Activated CD8-positive, alpha-beta T cell treated with anti-CD3 and anti-CD28 coated beads for 36 hours (primary cell): ENCODE results near the gene ZFP57. TPM values are rescaled to one million over a fixed set of nuclear protein-coding genes. Genes with fewer than 3 reads are reported as not detected.

Experiments
- ATAC-seq: fragments of 200-7000 bp; cut with Tn5 transposase; one replicate; pipeline ENCODE4 v1.10.0; 2021; ENCODE audit warnings: mild to moderate bottlenecking, moderate library complexity
- CTCF ChIA-PET: fragments of 350-600 bp; sonication (Branson Sonifier 250); formaldehyde crosslinking; loops from one replicate; lab custom pipeline; 2021; ENCODE audit warnings: antibody characterized with exemption; lab: Charles Lee
- POLR2A ChIA-PET: fragments of 350-600 bp; sonication (Branson Sonifier 250); formaldehyde crosslinking; loops from one replicate; lab custom pipeline; 2021; ENCODE audit warnings: antibody characterized with exemption; lab: Charles Lee
- DNase-seq: peaks from one replicate; pipeline ENCODE4 v3.0.0-alpha.2; 2020
- H3K27ac Mint-ChIP-seq: one replicate; pipeline ENCODE4 v1.8.0; 2021; ENCODE audit warnings: mild to moderate bottlenecking, mixed read lengths
- H3K27me3 Mint-ChIP-seq: one replicate; pipeline ENCODE4 v1.8.0; 2021; ENCODE audit warnings: mixed read lengths
- H3K36me3 Mint-ChIP-seq: one replicate; pipeline ENCODE4 v1.8.0; 2021; ENCODE audit warnings: low read depth, mixed read lengths
- H3K4me1 Mint-ChIP-seq: one replicate; pipeline ENCODE4 v1.8.0; 2021; ENCODE audit warnings: low read depth, mixed read lengths
- H3K4me3 Mint-ChIP-seq: one replicate; pipeline ENCODE4 v1.8.0; 2021; ENCODE audit warnings: mild to moderate bottlenecking, moderate library complexity, mixed read lengths
- H3K9me3 Mint-ChIP-seq: one replicate; pipeline ENCODE4 v1.8.0; 2021; ENCODE audit warnings: mixed read lengths
- intact Hi-C: fragments of 100-400 bp; cut with micrococcal nuclease; formaldehyde crosslinking; loops from one replicate; pipeline ENCODE4 v1.10.0; 2022
- total RNA-seq, 2 experiments: library from RNA; stranded (reverse); gene quantifications; one replicate each; pipeline ENCODE4 v1.2.3, GENCODE V29; 2021
- TF ChIP-seq, protein P1 (sequence below): fragments of 200-600 bp; IDR thresholded peaks from one replicate; pipeline ENCODE4 v1.8.0; 2022; ENCODE audit warnings: antibody characterized with exemption, mild to moderate bottlenecking

ZFP57 gene
- total RNA-seq, 2 experiments from 2014 or later = not detected

DNA sequence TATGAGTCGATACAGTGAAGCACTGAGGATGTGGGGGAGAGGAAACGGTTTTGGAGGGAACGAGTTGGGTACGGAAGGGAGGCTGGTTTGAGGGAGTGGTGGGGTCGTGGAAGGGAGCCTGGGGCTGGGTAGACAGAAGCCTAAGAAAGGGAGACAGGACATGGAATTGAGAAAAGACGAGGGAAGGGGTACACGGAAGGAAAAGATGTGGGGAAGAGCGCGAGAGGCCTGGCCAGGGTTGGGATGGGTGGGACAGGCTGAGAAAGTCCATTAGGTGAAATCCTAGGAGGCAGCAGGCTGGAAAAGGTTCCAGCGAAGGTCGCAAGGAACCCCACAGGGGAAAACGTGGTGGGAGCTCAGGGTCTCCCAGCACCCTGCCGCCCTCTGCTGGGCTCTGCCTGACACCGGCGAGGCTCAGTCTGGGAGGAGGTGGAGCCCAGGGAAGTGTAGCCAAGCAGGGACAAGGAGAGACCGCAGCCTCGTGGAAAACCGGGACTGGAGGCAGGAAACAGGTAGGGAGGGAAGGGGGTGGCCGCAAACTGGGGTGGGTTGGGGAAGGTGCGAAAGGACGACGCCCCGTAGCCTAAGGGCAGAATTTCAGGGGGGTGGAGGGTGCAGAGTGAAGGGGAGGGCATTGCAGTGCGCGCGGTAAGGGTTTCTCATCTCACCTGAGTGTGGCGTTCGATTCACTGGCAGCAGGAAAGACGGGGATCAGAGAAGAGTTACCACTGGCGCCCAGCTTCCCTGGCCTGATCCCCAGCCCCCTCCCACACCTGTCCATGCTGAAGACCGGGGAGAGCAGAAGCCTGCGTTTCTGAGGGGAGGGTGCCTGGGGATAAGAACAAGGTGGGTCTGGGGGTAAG lies 52.3 kb downstream of the ZFP57 start:
- DNase-seq (peak; percentile 67), ATAC-seq (peak; percentile 60)
- TF ChIP-seq, protein P1, sequence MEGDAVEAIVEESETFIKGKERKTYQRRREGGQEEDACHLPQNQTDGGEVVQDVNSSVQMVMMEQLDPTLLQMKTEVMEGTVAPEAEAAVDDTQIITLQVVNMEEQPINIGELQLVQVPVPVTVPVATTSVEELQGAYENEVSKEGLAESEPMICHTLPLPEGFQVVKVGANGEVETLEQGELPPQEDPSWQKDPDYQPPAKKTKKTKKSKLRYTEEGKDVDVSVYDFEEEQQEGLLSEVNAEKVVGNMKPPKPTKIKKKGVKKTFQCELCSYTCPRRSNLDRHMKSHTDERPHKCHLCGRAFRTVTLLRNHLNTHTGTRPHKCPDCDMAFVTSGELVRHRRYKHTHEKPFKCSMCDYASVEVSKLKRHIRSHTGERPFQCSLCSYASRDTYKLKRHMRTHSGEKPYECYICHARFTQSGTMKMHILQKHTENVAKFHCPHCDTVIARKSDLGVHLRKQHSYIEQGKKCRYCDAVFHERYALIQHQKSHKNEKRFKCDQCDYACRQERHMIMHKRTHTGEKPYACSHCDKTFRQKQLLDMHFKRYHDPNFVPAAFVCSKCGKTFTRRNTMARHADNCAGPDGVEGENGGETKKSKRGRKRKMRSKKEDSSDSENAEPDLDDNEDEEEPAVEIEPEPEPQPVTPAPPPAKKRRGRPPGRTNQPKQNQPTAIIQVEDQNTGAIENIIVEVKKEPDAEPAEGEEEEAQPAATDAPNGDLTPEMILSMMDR = peak; percentile 72
- peaks cover 3% of the 10 kb centered on the region for H3K36me3 Mint-ChIP-seq
- intact Hi-C loops = no loop called here
- H3K4me3 Mint-ChIP-seq = peak overlapping the region; percentile 79
- H3K27me3 Mint-ChIP-seq = peaks cover 6% of the 10 kb centered on the region
- H3K9me3 Mint-ChIP-seq = no peaks in the 10 kb centered on the region
- H3K27ac Mint-ChIP-seq = peak overlapping the region; percentile 59
- peaks cover 25% of the 10 kb centered on the region for H3K4me1 Mint-ChIP-seq
- POLR2A ChIA-PET = no interaction called here
- CTCF ChIA-PET = interaction anchor here (6.3 kb wide), 1 partner anchor 23 kb away, joined by 61 read pairs; no protein-coding TSS in a partner anchor

DNA sequence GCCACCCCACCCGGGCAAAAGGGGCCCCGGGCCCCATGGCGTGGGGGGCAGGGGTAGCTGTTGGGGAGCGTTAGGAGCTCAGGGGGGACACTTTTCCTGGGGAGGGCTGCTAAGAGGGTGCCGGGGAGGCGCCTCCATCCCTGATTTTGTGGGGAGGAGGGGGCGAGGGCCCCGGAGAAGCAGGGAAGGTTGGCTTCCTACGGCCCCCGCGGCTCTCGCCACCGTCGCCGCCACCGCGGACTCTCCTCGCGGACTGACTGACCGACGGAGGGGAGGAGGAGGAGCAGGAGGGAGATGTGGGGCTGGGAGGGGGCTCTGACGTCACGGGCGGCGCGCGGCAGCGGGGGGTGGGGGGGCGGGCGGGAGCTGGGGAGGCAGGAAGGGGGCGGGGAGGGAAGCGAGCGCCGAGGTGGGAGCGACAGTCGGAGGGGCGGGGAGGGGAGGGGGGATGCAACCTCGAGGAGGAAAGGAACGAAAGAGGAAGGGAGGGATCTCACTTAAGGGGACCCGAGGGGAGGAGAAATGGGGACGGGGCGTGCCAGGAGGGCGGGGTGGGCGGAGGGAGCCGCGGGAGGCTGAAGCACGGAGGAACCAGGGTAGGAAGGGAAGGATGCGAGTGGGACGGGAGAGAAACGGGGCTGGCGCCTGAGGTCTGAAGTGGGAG lies 53.1 kb downstream of the ZFP57 start:
- ChIA-PET CTCF (interaction anchor here (2.0 to 6.3 kb wide), 3 partner anchors 22 to 25 kb away, joined by 7 to 61 read pairs (median 18); no protein-coding TSS in a partner anchor), POLR2A (interaction anchor here (0.7 kb wide), 1 partner anchor 783 kb away, joined by 3 read pairs; no protein-coding TSS in a partner anchor)
- Mint-ChIP-seq H3K27ac (peak overlapping the region; percentile 59), H3K27me3 (peaks cover 6% of the 10 kb centered on the region), H3K36me3 (peaks cover 3% of the 10 kb centered on the region), H3K9me3 (no peaks in the 10 kb centered on the region), H3K4me1 (peaks cover 20% of the 10 kb centered on the region), H3K4me3 (peak overlapping the region; percentile 79)
- ATAC-seq = peak; percentile 21
- intact Hi-C loops = no loop called here
- TF ChIP-seq, protein P1 = no peak
- peak; percentile 57 for DNase-seq

DNA sequence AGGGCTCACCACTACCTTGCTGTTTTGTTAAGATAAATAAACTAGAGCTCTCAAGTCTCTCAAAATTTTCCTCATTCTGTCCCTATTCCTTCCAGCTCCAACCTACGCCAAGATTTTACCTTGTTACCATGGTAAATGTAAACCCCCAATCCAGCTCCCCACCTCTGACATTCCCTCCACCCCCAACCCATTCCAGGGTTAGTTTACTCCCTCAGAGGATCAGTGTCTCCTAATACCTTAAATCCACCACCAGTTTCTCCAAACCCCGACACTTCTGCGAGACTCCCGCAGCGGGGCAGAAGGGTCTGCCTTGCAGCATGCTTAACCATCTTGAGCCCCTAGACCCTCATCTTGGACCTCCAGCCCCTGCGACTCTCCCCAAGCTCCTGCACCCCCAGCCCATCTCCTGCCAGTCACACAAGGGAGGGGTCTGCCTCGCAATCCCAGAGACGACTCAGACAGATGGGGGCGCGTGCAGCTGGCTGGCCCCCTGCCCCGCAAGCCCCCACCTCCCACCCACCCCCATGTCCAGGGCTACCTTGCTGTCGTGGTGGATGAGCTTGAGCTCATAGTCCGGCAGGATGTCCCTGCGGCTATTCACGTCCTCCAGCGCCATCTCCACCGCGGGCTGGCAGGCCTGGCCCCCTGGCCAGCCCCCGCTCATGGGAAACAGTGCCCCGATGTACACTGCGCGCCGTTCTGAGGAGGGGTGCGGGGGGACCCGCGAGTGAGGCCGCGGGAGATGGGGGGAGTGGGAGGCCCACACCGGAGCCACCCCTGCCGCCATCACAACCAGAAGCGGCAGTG lies 53.8 kb downstream of the ZFP57 start:
- peaks cover 6% of the 10 kb centered on the region for H3K27me3 Mint-ChIP-seq

DNA sequence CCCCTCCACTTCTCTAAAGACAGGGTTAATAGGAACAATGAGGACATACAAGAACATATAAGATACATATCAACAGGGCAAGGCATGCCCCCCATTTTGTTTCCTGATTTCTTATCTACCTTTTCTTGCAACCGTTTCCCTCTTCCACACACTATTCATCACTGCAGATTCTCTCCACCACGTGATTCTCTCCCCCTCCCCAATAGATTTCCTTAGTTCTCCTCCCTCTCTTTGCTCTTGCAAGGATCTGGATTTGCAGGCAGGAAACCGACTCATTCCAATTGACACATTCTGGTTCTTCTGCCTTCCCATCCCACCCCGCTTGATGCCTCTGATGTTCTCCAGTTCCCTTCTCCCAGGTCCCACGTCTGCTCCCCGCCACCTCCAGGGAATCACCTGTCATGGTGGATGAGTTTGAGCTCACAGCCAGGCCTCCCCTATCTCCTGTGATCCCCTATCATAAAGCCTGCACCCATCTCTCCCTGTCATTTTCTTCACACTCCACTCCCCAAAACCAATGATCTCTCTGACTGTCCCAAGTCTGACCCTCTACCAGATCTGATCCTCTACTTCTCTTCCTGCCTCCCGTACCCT lies 55.5 kb downstream of the ZFP57 start:
- no peak overlapping the region for H3K27ac Mint-ChIP-seq
- intact Hi-C loops = no loop called here
- TF ChIP-seq, protein P1 = no peak
- ChIA-PET CTCF (interaction anchor here (2.0 to 2.8 kb wide), 3 partner anchors 24 to 27 kb away, joined by 7 to 18 read pairs (median 9); no protein-coding TSS in a partner anchor), POLR2A (no interaction called here)
- H3K27me3 Mint-ChIP-seq = no peaks in the 10 kb centered on the region
- no peaks in the 10 kb centered on the region for H3K9me3 Mint-ChIP-seq
- H3K4me3 Mint-ChIP-seq = no peak overlapping the region
- H3K36me3 Mint-ChIP-seq = no peaks in the 10 kb centered on the region
- ATAC-seq = no peak
- H3K4me1 Mint-ChIP-seq = peaks cover 14% of the 10 kb centered on the region
- no peak for DNase-seq

More for the DNA sequence above, 53.8 kb downstream of the ZFP57 start:
- TF ChIP-seq, protein P1 = no peak
- CTCF ChIA-PET = interaction anchor here (2.0 to 2.8 kb wide), 2 partner anchors 23 to 25 kb away, joined by 7 to 18 read pairs; no protein-coding TSS in a partner anchor
- POLR2A ChIA-PET = interaction anchor here (0.7 kb wide), 1 partner anchor 782 kb away, joined by 3 read pairs; no protein-coding TSS in a partner anchor
- H3K36me3 Mint-ChIP-seq = peaks cover 3% of the 10 kb centered on the region
- no peak for ATAC-seq
- DNase-seq = no peak
- H3K4me1 Mint-ChIP-seq = peaks cover 19% of the 10 kb centered on the region
- no peak overlapping the region for H3K27ac Mint-ChIP-seq
- peak overlapping the region; percentile 19 for H3K4me3 Mint-ChIP-seq
- H3K9me3 Mint-ChIP-seq = no peaks in the 10 kb centered on the region
- intact Hi-C loops = no loop called here
